Rectal smooth muscle tissue (tissue), 1 donor: ENCODE data around the gene EQTN.

Experiments
- H3K27ac ChIP-seq: one replicate; pipeline ENCODE4 v1.7.0; 2013; ENCODE audit warnings: low read depth, low read length, inconsistent platforms
- H3K27me3 ChIP-seq: one replicate; pipeline ENCODE4 v1.7.0; 2013; ENCODE audit warnings: low read length; ENCODE audit not compliant: control insufficient read depth, insufficient read depth
- H3K36me3 ChIP-seq: one replicate; pipeline ENCODE4 v1.7.0; 2013; ENCODE audit warnings: low read length; ENCODE audit not compliant: control insufficient read depth, insufficient read depth
- H3K4me1 ChIP-seq: one replicate; pipeline ENCODE4 v1.7.0; 2013; ENCODE audit warnings: low read length; ENCODE audit not compliant: control insufficient read depth, insufficient read depth
- H3K4me3 ChIP-seq: one replicate; pipeline ENCODE4 v1.7.0; 2013; ENCODE audit warnings: low read length
- H3K9ac ChIP-seq: one replicate; pipeline ENCODE4 v1.7.0; 2013; ENCODE audit warnings: low read length

EQTN gene

GRCh38 chr9:27282269-27282668 is 14.7 kb downstream of the EQTN start:
- H3K27me3 ChIP-seq = no peaks in the 10 kb centered on the region
- no peak overlapping the region for H3K27ac ChIP-seq
- H3K4me3 ChIP-seq = no peak overlapping the region
- no peak overlapping the region for H3K9ac ChIP-seq
- no peaks in the 10 kb centered on the region for H3K36me3 ChIP-seq
- no peaks in the 10 kb centered on the region for H3K4me1 ChIP-seq

GRCh38 chr9:27280860-27281259 is 16.1 kb downstream of the EQTN start:
- Histone ChIP-seq H3K27ac (no peak overlapping the region), H3K36me3 (no peaks in the 10 kb centered on the region)

GRCh38 chr9:27280249-27280648 is 16.7 kb downstream of the EQTN start:
- no peaks in the 10 kb centered on the region for H3K36me3 ChIP-seq
- no peak overlapping the region for H3K9ac ChIP-seq
- H3K4me1 ChIP-seq = no peaks in the 10 kb centered on the region

More at GRCh38 chr9:27280860-27281259, 16.1 kb downstream of the EQTN start:
- no peaks in the 10 kb centered on the region for H3K27me3 ChIP-seq
- no peak overlapping the region for H3K4me3 ChIP-seq
- no peaks in the 10 kb centered on the region for H3K4me1 ChIP-seq
- H3K9ac ChIP-seq = no peak overlapping the region

GRCh38 chr9:27279611-27280010 is 17.3 kb downstream of the EQTN start:
- Histone ChIP-seq H3K36me3 (no peaks in the 10 kb centered on the region), H3K4me1 (no peaks in the 10 kb centered on the region), H3K4me3 (no peak overlapping the region), H3K27ac (no peak overlapping the region), H3K9ac (no peak overlapping the region), H3K27me3 (no peaks in the 10 kb centered on the region)

More at GRCh38 chr9:27280249-27280648, 16.7 kb downstream of the EQTN start:
- no peaks in the 10 kb centered on the region for H3K27me3 ChIP-seq
- no peak overlapping the region for H3K27ac ChIP-seq
- no peak overlapping the region for H3K4me3 ChIP-seq

GRCh38 chr9:27278374-27278773 is 18.6 kb downstream of the EQTN start:
- H3K27me3 ChIP-seq = no peaks in the 10 kb centered on the region
- no peak overlapping the region for H3K27ac ChIP-seq
- H3K9ac ChIP-seq = no peak overlapping the region
- no peak overlapping the region for H3K4me3 ChIP-seq
- H3K36me3 ChIP-seq = no peaks in the 10 kb centered on the region
- H3K4me1 ChIP-seq = no peaks in the 10 kb centered on the region

- Histone ChIP-seq H3K4me3 (peak overlapping the region; percentile 0), H3K4me1 (no peaks in the 10 kb centered on the region), H3K27me3 (no peaks in the 10 kb centered on the region), H3K9ac (no peak overlapping the region), H3K36me3 (no peaks in the 10 kb centered on the region), H3K27ac (no peak overlapping the region)
Observed at GRCh38 chr9:27276193-27277030, 20.5 kb downstream of the EQTN start.

GRCh38 chr9:27273186-27273585 is 23.8 kb downstream of the EQTN start:
- H3K4me3 ChIP-seq = no peak overlapping the region
- no peak overlapping the region for H3K27ac ChIP-seq
- no peak overlapping the region for H3K9ac ChIP-seq
- H3K27me3 ChIP-seq = no peaks in the 10 kb centered on the region
- H3K4me1 ChIP-seq = no peaks in the 10 kb centered on the region
- H3K36me3 ChIP-seq = no peaks in the 10 kb centered on the region

GRCh38 chr9:27272103-27272502 is 24.8 kb downstream of the EQTN start:
- no peaks in the 10 kb centered on the region for H3K36me3 ChIP-seq

GRCh38 chr9:27261517-27262211 is 35.3 kb downstream of the EQTN start:
- H3K4me3 ChIP-seq = no peak overlapping the region
- no peaks in the 10 kb centered on the region for H3K27me3 ChIP-seq
- H3K27ac ChIP-seq = no peak overlapping the region
- no peak overlapping the region for H3K9ac ChIP-seq
- H3K36me3 ChIP-seq = no peaks in the 10 kb centered on the region
- H3K4me1 ChIP-seq = no peaks in the 10 kb centered on the region

More at GRCh38 chr9:27272103-27272502, 24.8 kb downstream of the EQTN start:
- Histone ChIP-seq H3K4me3 (no peak overlapping the region), H3K27ac (no peak overlapping the region), H3K9ac (no peak overlapping the region), H3K27me3 (no peaks in the 10 kb centered on the region), H3K4me1 (no peaks in the 10 kb centered on the region)

GRCh38 chr9:27260789-27261516 is 36.0 kb downstream of the EQTN start:
- Histone ChIP-seq H3K36me3 (no peaks in the 10 kb centered on the region), H3K9ac (no peak overlapping the region), H3K4me3 (no peak overlapping the region), H3K27me3 (no peaks in the 10 kb centered on the region), H3K27ac (no peak overlapping the region), H3K4me1 (no peaks in the 10 kb centered on the region)

GRCh38 chr9:27258662-27259061 is 38.3 kb downstream of the EQTN start:
- Histone ChIP-seq H3K27me3 (no peaks in the 10 kb centered on the region), H3K36me3 (no peaks in the 10 kb centered on the region), H3K9ac (no peak overlapping the region), H3K27ac (no peak overlapping the region), H3K4me1 (no peaks in the 10 kb centered on the region), H3K4me3 (no peak overlapping the region)

- Histone ChIP-seq H3K27me3 (no peaks in the 10 kb centered on the region), H3K4me1 (no peaks in the 10 kb centered on the region), H3K9ac (no peak overlapping the region)
Observed at GRCh38 chr9:27248702-27249101, 48.2 kb downstream of the EQTN start.

More at GRCh38 chr9:27248702-27249101, 48.2 kb downstream of the EQTN start:
- no peaks in the 10 kb centered on the region for H3K36me3 ChIP-seq
- H3K27ac ChIP-seq = no peak overlapping the region
- H3K4me3 ChIP-seq = no peak overlapping the region
